ENCODE measurements around the gene CDH23.

Gene CDH23

GRCh38 chr10:71651928-71652327, 255.2 kb downstream of the CDH23 start:
- no peak for TF ChIP-seq CTCF (IDR thresholded peaks at IDR 0.05)
- Histone ChIP-seq H3K4me1 (no peaks in the 10 kb centered on the region), H3K4me3 (no peak overlapping the region), H3K9me3 (no peaks in the 10 kb centered on the region), H3K27ac (no peak overlapping the region), H3K36me3 (no peaks in the 10 kb centered on the region), H3K27me3 (no peaks in the 10 kb centered on the region)
- intact Hi-C loops (cut with DNase I; ENCODE audit: low total_unique reads): no loop called here
- DNase-seq: no peak

- no peaks in the 10 kb centered on the region for H3K27me3 ChIP-seq
- no peak for TF ChIP-seq CTCF (IDR thresholded peaks at IDR 0.05)
Measured at GRCh38 chr10:71653044-71653443, 256.3 kb downstream of the CDH23 start.

GRCh38 chr10:71656220-71656619, 259.5 kb downstream of the CDH23 start:
- H3K36me3 ChIP-seq: no peaks in the 10 kb centered on the region
- no peaks in the 10 kb centered on the region for H3K4me1 ChIP-seq
- DNase-seq: no peak
- H3K9me3 ChIP-seq: no peaks in the 10 kb centered on the region
- no peak overlapping the region for H3K27ac ChIP-seq
- H3K27me3 ChIP-seq: no peaks in the 10 kb centered on the region
- TF ChIP-seq CTCF (IDR thresholded peaks at IDR 0.05): no peak
- intact Hi-C loops (cut with DNase I; ENCODE audit: low total_unique reads): no loop called here
- no peak overlapping the region for H3K4me3 ChIP-seq

More at GRCh38 chr10:71653044-71653443, 256.3 kb downstream of the CDH23 start:
- Histone ChIP-seq H3K9me3 (no peaks in the 10 kb centered on the region), H3K4me3 (no peak overlapping the region), H3K36me3 (no peaks in the 10 kb centered on the region), H3K4me1 (no peaks in the 10 kb centered on the region), H3K27ac (no peak overlapping the region)
- intact Hi-C loops (cut with DNase I; ENCODE audit: low total_unique reads): no loop called here
- DNase-seq: no peak

- no peaks in the 10 kb centered on the region for H3K36me3 ChIP-seq
- intact Hi-C loops (cut with DNase I; ENCODE audit: low total_unique reads): no loop called here
- DNase-seq: no peak
- peaks cover 0 to 4% of the 10 kb centered on the region in 2 donors for H3K27me3 ChIP-seq
- no peak overlapping the region for H3K27ac ChIP-seq
- no peaks in the 10 kb centered on the region for H3K4me1 ChIP-seq
- H3K9me3 ChIP-seq: no peaks in the 10 kb centered on the region
- no peak for TF ChIP-seq CTCF (IDR thresholded peaks at IDR 0.05)
- no peak overlapping the region for H3K4me3 ChIP-seq
Measured at GRCh38 chr10:71657604-71658466, 261.1 kb downstream of the CDH23 start.

- intact Hi-C loops (cut with DNase I; ENCODE audit: low total_unique reads): no loop called here
- Histone ChIP-seq H3K36me3 (no peaks in the 10 kb centered on the region), H3K27ac (no peak overlapping the region), H3K4me3 (no peak overlapping the region), H3K4me1 (no peaks in the 10 kb centered on the region), H3K9me3 (no peaks in the 10 kb centered on the region), H3K27me3 (peaks cover 0 to 8% of the 10 kb centered on the region in 2 donors)
- DNase-seq: no peak
- no peak for TF ChIP-seq CTCF (IDR thresholded peaks at IDR 0.05)
Measured at GRCh38 chr10:71658467-71658745, 261.7 kb downstream of the CDH23 start.
